A549 (cell line): ENCODE measurements around the gene ARGLU1. TPM values are rescaled to one million over a fixed set of nuclear protein-coding genes. Genes with fewer than 3 reads are reported as not detected.

ENCODE experiments used
- ATAC-seq, 2 experiments: fragments of 200-7000 bp in 1 of 2; fragments of >200 bp in 1 of 2; cut with Nextera tagmentation in 1 of 2; cut with Tn5 transposase in 1 of 2; 3 replicates each; pipeline versions ENCODE4 v1.8.0 to v1.9.1; 2018 to 2020; ENCODE audit warnings: mild to moderate bottlenecking in 1 of 2, moderate library complexity in 1 of 2
- CTCF ChIA-PET: fragments of 300-600 bp; sonication (Branson Sonifier 250); formaldehyde crosslinking; extraction: SDS; loops from one replicate; lab custom pipeline; 2021; ENCODE audit warnings: antibody characterized with exemption, inconsistent platforms; lab: Yijun Ruan, JAX
- POLR2A ChIA-PET: fragments of 350-600 bp; formaldehyde crosslinking; extraction: SDS; loops from one replicate; lab custom pipeline; 2021; ENCODE audit warnings: antibody characterized with exemption, inconsistent platforms; lab: Yijun Ruan, JAX
- DNase-seq, 2 experiments: peaks; one replicate each; pipeline versions ENCODE4 v3.0.0 to v3.0.0-alpha.2; 2011 to 2016; ENCODE audit warnings: low read depth in 1 of 2, low spot score in 1 of 2
- FAIRE-seq: peaks from 2 replicates; lab custom pipeline; 2011; peaks lifted over from hg19 to GRCh38; lab: Jason Lieb, UNC
- H3K27ac ChIP-seq, 2 experiments: fragments of >200 bp; sonication (Bioruptor Twin); formaldehyde crosslinking; 3 replicates each; pipeline ENCODE4 v1.5.1; 2016 to 2017
- H3K4me1 ChIP-seq: fragments of >200 bp; sonication (Bioruptor Twin); formaldehyde crosslinking; 3 replicates; pipeline ENCODE4 v1.6.1; 2016
- H3K4me2 ChIP-seq: fragments of >200 bp; sonication (Bioruptor Twin); formaldehyde crosslinking; 3 replicates; pipeline ENCODE4 v1.6.1; 2016
- H3K4me3 ChIP-seq: fragments of >200 bp; sonication (Bioruptor Twin); formaldehyde crosslinking; 3 replicates; pipeline ENCODE4 v1.5.1; 2016
- H3K9me3 ChIP-seq: fragments of >200 bp; sonication (Bioruptor Twin); formaldehyde crosslinking; 3 replicates; pipeline ENCODE4 v1.6.1; 2016
- CBX2 ChIP-seq: fragments of 200-600 bp; sonication (generic); IDR thresholded peaks from 2 replicates; pipeline ENCODE4 v1.6.1; 2016; ENCODE audit warnings: low read depth, mild to moderate bottlenecking, borderline replicate concordance
- CEBPB ChIP-seq, 2 experiments: fragments of >200 bp in 1 of 2; sonication (Bioruptor Twin) in 1 of 2; formaldehyde crosslinking in 1 of 2; IDR thresholded peaks; 2 replicates each; pipeline ENCODE4 v1.6.1; 2012 to 2016
- CHD2 ChIP-seq: fragments of 150-350 bp; IDR thresholded peaks from 2 replicates; pipeline ENCODE4 v1.6.1; 2014; ENCODE audit warnings: low read length; ENCODE audit not compliant: partially characterized antibody
- EHF ChIP-seq: fragments of 250-450 bp; sonication (Bioruptor Pico); IDR thresholded peaks from 2 replicates; pipeline ENCODE4 v1.5.0; 2020; ENCODE audit warnings: mild to moderate bottlenecking
- FOSL2 ChIP-seq, 2 experiments: fragments of 450-650 bp in 1 of 2; fragments of >200 bp in 1 of 2; sonication (Bioruptor Twin) in 1 of 2; formaldehyde crosslinking; IDR thresholded peaks; 2 replicates each; pipeline versions ENCODE4 v1.5.0 to v1.6.1; 2016 to 2020; ENCODE audit warnings: mild to moderate bottlenecking in 1 of 2, moderate library complexity in 1 of 2
- GATA3 ChIP-seq: IDR thresholded peaks from 2 replicates; pipeline ENCODE4 v1.6.1; 2012; ENCODE audit warnings: borderline replicate concordance
- HDAC2 ChIP-seq: fragments of 200-600 bp; sonication (generic); IDR thresholded peaks from 2 replicates; pipeline ENCODE4 v1.6.1; 2016
- HEYL ChIP-seq: fragments of 250-450 bp; sonication (Bioruptor Pico); IDR thresholded peaks from 2 replicates; pipeline ENCODE4 v1.8.0; 2021; ENCODE audit warnings: mild to moderate bottlenecking, moderate library complexity
- HOXA7 ChIP-seq: fragments of 250-450 bp; sonication (Bioruptor Pico); IDR thresholded peaks from 2 replicates; pipeline ENCODE4 v1.5.0; 2020; ENCODE audit warnings: mild to moderate bottlenecking, moderate library complexity
- HOXB5 ChIP-seq: fragments of 250-450 bp; sonication (Bioruptor Pico); IDR thresholded peaks from 2 replicates; pipeline ENCODE4 v1.5.0; 2020; ENCODE audit warnings: mild to moderate bottlenecking, moderate library complexity
- KDM1A ChIP-seq: fragments of 200-600 bp; sonication (generic); IDR thresholded peaks from 2 replicates; pipeline ENCODE4 v1.6.1; 2016; ENCODE audit warnings: low read depth, mild to moderate bottlenecking
- MAFK ChIP-seq: fragments of 450-650 bp; IDR thresholded peaks from 2 replicates; pipeline ENCODE4 v1.6.1; 2014; ENCODE audit not compliant: partially characterized antibody
- MAZ ChIP-seq: fragments of 150-350 bp; IDR thresholded peaks from 2 replicates; pipeline ENCODE4 v1.6.1; 2014; ENCODE audit warnings: antibody characterized with exemption, low read depth, low read length, borderline replicate concordance
- NPAS2 ChIP-seq: fragments of 250-450 bp; sonication (Bioruptor Pico); IDR thresholded peaks from 2 replicates; pipeline ENCODE4 v1.8.0; 2022; ENCODE audit warnings: mild to moderate bottlenecking, moderate library complexity, borderline replicate concordance
- RNF2 ChIP-seq: fragments of 200-600 bp; sonication (generic); IDR thresholded peaks from 2 replicates; pipeline ENCODE4 v1.6.1; 2016; ENCODE audit warnings: low read depth, mild to moderate bottlenecking, antibody characterized with exemption, moderate library complexity, borderline replicate concordance
- SMC3 ChIP-seq: fragments of >200 bp; sonication (Bioruptor Twin); formaldehyde crosslinking; IDR thresholded peaks from 3 replicates; pipeline ENCODE4 v1.6.1; 2018; ENCODE audit warnings: inconsistent platforms
- SREBF2 ChIP-seq: fragments of 450-650 bp; IDR thresholded peaks from 2 replicates; pipeline ENCODE4 v1.6.1; 2014; ENCODE audit warnings: mild to moderate bottlenecking, moderate library complexity
- ZNF302 ChIP-seq: fragments of 250-450 bp; sonication (Bioruptor Pico); IDR thresholded peaks from 2 replicates; pipeline ENCODE4 v1.9.0; 2021; ENCODE audit warnings: inconsistent platforms, mild to moderate bottlenecking, moderate library complexity
- WGBS: methylation state at CpG from one replicate; pipeline ENCODE4 v1.1.6; 2017; ENCODE audit errors: missing lambda C conversion rate; 5-methylcytosine and 5-hydroxymethylcytosine counted together
- polyA plus RNA-seq, 4 experiments: library from polyadenylated mRNA; depleted of rRNA in 3 of 4; stranded (reverse); fragments of >200 nt; fragmentation: RNase III in 1 of 4; extraction: RNeasy Plus Mini Kit Qiagen cat#74134 plus additional on column Dnase treatment in 1 of 4; gene quantifications; 2 replicates in 3 of 4; 3 replicates in 1 of 4; pipeline ENCODE4 v1.2.3, GENCODE V29; 2011 to 2017
- TF ChIP-seq, protein P1 (sequence below): fragments of 250-450 bp; sonication (Bioruptor Pico); IDR thresholded peaks from 2 replicates; pipeline ENCODE4 v1.5.0; 2020; ENCODE audit warnings: low read depth, mild to moderate bottlenecking, moderate library complexity
- TF ChIP-seq, protein P2 (sequence below): IDR thresholded peaks from 2 replicates; pipeline ENCODE4 v1.6.1; 2012
- TF ChIP-seq, protein P3 (sequence below): IDR thresholded peaks from 2 replicates; pipeline ENCODE4 v1.6.1; 2012
- TF ChIP-seq, protein P4 (sequence below): fragments of 250-450 bp; sonication (Bioruptor Pico); IDR thresholded peaks from 2 replicates; pipeline ENCODE4 v1.5.0; 2021; ENCODE audit warnings: mild to moderate bottlenecking, moderate library complexity, borderline replicate concordance
- TF ChIP-seq, protein P5 (sequence below): fragments of 150-350 bp; IDR thresholded peaks from 2 replicates; pipeline ENCODE4 v1.6.1; 2014; ENCODE audit warnings: low read depth, mild to moderate bottlenecking, low read length
- TF ChIP-seq, protein P6 (sequence below): fragments of >200 bp; sonication (Bioruptor Twin); formaldehyde crosslinking; IDR thresholded peaks from 3 replicates; pipeline ENCODE4 v1.6.1; 2016

The ARGLU1 gene
- polyA plus RNA-seq, 2 of the 4 experiments (the other 2 are of a cell fraction): 67.2 to 137 TPM

DNA sequence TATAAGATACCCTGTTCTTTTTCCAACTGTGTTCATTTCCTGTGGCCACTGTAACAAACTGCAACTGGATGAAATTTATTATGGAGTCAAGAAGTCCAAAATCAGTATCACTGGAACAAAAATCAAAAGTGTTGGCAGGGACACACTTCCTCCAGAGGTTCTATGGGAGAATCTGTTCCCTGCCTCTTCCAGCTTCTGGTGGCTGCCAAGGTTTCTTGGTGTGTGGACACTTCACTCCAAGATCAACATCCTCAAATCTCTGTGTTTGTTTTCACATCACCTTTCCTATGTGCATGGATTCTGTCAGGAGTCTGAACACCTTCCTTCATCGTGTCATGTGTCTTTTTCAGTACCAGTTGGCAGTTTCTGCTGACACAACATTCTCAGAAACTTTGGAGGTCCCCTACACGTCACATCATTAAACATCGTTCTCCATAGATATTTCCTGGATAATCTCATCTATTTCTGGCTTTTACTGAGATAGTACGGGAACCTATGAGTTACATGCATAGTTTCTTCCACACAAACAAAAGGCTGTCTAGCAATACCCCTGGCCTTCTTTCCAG lies 17.3 kb downstream of the ARGLU1 start:
- 91% methylated on average over 4 of the region's 4 CpGs for WGBS
- CTCF ChIA-PET: no interaction called here

DNA sequence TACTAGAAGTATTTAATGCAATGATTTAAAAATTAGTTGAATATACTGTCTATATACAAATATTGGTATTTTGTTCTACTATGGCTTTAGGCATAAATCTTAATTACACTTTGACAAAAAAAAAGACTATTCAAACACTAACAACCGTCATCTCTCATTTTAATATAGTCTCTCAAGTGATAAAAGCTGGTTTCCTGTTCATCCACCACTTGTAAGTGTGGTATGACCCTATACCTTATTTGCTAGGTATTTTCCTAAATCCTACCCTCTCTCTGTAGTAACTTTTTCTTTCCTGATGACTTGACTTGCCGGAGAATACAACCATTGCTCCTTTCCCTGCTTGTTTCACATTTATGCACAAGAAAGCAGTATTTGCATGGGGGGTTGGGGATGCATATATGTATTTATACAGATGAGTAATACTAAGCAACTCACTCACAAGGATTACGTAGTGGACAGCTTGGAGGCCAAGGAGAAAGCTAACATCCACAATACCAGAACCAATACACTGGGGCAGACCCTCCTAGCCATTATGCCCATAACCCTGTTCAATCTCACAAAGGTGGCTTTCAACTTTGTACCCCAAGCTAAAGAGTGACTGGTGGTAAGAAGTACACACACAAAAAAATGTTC lies 19.8 kb downstream of the ARGLU1 start:
- TF ChIP-seq CBX2: no peak
- TF ChIP-seq, protein P1, sequence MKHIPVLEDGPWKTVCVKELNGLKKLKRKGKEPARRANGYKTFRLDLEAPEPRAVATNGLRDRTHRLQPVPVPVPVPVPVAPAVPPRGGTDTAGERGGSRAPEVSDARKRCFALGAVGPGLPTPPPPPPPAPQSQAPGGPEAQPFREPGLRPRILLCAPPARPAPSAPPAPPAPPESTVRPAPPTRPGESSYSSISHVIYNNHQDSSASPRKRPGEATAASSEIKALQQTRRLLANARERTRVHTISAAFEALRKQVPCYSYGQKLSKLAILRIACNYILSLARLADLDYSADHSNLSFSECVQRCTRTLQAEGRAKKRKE (CRISPR knock-in tag): no peak
- no peak for TF ChIP-seq FOSL2 (IDR thresholded peaks at IDR 0.05)
- peak; percentile 19; the same call in 1 of the 2 replicates for TF ChIP-seq FOSL2 (CRISPR knock-in tag; IDR thresholded peaks at IDR 0.05)
- no peak for TF ChIP-seq HOXA7 (CRISPR knock-in tag)
- Histone ChIP-seq H3K9me3 (no peaks in the 10 kb centered on the region), H3K27ac (no peak overlapping the region), H3K4me2 (peak overlapping the region; percentile 43), H3K4me1 (peaks cover 21% of the 10 kb centered on the region), H3K4me3 (no peak overlapping the region)
- FAIRE-seq (no peak), ATAC-seq (peak; percentile 70 to 82), DNase-seq (peak in 1 of 2 experiments; percentile 37)
- WGBS: 48% methylated on average over 3 of the region's 3 CpGs
- CTCF ChIA-PET: interaction anchor here (1.6 kb wide), 1 partner anchor 11 kb away, joined by 11 read pairs; no protein-coding TSS in a partner anchor
- POLR2A ChIA-PET: no interaction called here

More for the DNA sequence above, 17.3 kb downstream of the ARGLU1 start:
- Histone ChIP-seq H3K27ac (no peak overlapping the region), H3K9me3 (no peaks in the 10 kb centered on the region), H3K4me3 (no peak overlapping the region), H3K4me1 (peaks cover 21% of the 10 kb centered on the region), H3K4me2 (no peak overlapping the region)
- TF ChIP-seq SMC3 (no peak), KDM1A (no peak), HOXA7 (CRISPR knock-in tag) (no peak), MAFK (peak; percentile 80), CHD2 (no peak)
- POLR2A ChIA-PET: no interaction called here
- DNase-seq (no peak), FAIRE-seq (no peak), ATAC-seq (no peak)

DNA sequence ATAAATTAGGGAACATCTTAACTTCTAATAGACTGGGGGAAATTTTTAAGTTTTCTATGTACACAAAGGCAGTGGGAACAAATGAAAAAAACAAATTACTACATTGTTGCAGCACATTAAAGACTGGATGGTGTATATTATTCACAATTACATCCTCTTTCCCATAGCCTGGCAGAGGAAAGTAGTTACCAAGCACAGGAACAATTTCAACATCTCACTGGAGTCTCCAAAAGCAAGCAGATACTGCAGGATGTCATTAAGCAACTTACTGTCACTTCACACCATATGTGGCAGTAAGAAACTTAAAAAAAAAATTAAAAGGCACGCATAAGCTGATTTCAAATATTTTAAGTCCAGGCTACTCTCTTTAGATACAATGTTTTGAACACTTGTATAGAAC lies 26.1 kb downstream of the ARGLU1 start:
- WGBS: 90% methylated on average over 1 of the region's 1 CpG
- FAIRE-seq: no peak
- Histone ChIP-seq H3K9me3 (no peaks in the 10 kb centered on the region), H3K4me1 (no peaks in the 10 kb centered on the region), H3K4me2 (no peak overlapping the region), H3K4me3 (no peak overlapping the region), H3K27ac (no peak overlapping the region)
- TF ChIP-seq NPAS2 (no peak), CEBPB (IDR thresholded peaks at IDR 0.05) (no peak), GATA3 (no peak), ZNF302 (CRISPR knock-in tag) (no peak), HOXB5 (CRISPR knock-in tag) (no peak), EHF (CRISPR knock-in tag) (no peak), HDAC2 (no peak), RNF2 (no peak), SREBF2 (no peak), MAZ (no peak), HEYL (no peak), KDM1A (no peak)
- TF ChIP-seq, protein P2, sequence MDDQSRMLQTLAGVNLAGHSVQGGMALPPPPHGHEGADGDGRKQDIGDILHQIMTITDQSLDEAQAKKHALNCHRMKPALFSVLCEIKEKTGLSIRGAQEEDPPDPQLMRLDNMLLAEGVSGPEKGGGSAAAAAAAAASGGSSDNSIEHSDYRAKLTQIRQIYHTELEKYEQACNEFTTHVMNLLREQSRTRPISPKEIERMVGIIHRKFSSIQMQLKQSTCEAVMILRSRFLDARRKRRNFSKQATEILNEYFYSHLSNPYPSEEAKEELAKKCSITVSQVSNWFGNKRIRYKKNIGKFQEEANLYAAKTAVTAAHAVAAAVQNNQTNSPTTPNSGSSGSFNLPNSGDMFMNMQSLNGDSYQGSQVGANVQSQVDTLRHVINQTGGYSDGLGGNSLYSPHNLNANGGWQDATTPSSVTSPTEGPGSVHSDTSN: no peak
- TF ChIP-seq, protein P3, sequence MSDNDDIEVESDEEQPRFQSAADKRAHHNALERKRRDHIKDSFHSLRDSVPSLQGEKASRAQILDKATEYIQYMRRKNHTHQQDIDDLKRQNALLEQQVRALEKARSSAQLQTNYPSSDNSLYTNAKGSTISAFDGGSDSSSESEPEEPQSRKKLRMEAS: no peak
- TF ChIP-seq, protein P4, sequence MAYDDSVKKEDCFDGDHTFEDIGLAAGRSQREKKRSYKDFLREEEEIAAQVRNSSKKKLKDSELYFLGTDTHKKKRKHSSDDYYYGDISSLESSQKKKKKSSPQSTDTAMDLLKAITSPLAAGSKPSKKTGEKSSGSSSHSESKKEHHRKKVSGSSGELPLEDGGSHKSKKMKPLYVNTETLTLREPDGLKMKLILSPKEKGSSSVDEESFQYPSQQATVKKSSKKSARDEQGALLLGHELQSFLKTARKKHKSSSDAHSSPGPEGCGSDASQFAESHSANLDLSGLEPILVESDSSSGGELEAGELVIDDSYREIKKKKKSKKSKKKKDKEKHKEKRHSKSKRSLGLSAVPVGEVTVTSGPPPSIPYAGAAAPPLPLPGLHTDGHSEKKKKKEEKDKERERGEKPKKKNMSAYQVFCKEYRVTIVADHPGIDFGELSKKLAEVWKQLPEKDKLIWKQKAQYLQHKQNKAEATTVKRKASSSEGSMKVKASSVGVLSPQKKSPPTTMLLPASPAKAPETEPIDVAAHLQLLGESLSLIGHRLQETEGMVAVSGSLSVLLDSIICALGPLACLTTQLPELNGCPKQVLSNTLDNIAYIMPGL (CRISPR knock-in tag): no peak
- TF ChIP-seq, protein P5, sequence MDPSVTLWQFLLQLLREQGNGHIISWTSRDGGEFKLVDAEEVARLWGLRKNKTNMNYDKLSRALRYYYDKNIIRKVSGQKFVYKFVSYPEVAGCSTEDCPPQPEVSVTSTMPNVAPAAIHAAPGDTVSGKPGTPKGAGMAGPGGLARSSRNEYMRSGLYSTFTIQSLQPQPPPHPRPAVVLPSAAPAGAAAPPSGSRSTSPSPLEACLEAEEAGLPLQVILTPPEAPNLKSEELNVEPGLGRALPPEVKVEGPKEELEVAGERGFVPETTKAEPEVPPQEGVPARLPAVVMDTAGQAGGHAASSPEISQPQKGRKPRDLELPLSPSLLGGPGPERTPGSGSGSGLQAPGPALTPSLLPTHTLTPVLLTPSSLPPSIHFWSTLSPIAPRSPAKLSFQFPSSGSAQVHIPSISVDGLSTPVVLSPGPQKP: no peak
- TF ChIP-seq, protein P6, sequence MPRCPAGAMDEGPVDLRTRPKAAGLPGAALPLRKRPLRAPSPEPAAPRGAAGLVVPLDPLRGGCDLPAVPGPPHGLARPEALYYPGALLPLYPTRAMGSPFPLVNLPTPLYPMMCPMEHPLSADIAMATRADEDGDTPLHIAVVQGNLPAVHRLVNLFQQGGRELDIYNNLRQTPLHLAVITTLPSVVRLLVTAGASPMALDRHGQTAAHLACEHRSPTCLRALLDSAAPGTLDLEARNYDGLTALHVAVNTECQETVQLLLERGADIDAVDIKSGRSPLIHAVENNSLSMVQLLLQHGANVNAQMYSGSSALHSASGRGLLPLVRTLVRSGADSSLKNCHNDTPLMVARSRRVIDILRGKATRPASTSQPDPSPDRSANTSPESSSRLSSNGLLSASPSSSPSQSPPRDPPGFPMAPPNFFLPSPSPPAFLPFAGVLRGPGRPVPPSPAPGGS: no peak
- no peak for DNase-seq
- no peak for ATAC-seq
- ChIA-PET CTCF (no interaction called here), POLR2A (no interaction called here)
